GM12873 (cell line): ENCODE data around the gene WSB1.

Experiments used
- TF ChIP-seq, protein P1 (sequence below): IDR thresholded peaks from 2 replicates; pipeline ENCODE4 v1.5.1; 2012; ENCODE audit warnings: low read depth, mild to moderate bottlenecking, moderate library complexity, low read length, control low read depth; ENCODE audit not compliant: insufficient read depth; ENCODE audit errors: missing control alignments

WSB1 gene

GRCh38 chr17:27342059-27342458 is 48.1 kb downstream of the WSB1 start:
- TF ChIP-seq, protein P1, sequence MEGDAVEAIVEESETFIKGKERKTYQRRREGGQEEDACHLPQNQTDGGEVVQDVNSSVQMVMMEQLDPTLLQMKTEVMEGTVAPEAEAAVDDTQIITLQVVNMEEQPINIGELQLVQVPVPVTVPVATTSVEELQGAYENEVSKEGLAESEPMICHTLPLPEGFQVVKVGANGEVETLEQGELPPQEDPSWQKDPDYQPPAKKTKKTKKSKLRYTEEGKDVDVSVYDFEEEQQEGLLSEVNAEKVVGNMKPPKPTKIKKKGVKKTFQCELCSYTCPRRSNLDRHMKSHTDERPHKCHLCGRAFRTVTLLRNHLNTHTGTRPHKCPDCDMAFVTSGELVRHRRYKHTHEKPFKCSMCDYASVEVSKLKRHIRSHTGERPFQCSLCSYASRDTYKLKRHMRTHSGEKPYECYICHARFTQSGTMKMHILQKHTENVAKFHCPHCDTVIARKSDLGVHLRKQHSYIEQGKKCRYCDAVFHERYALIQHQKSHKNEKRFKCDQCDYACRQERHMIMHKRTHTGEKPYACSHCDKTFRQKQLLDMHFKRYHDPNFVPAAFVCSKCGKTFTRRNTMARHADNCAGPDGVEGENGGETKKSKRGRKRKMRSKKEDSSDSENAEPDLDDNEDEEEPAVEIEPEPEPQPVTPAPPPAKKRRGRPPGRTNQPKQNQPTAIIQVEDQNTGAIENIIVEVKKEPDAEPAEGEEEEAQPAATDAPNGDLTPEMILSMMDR: no peak

DNA sequence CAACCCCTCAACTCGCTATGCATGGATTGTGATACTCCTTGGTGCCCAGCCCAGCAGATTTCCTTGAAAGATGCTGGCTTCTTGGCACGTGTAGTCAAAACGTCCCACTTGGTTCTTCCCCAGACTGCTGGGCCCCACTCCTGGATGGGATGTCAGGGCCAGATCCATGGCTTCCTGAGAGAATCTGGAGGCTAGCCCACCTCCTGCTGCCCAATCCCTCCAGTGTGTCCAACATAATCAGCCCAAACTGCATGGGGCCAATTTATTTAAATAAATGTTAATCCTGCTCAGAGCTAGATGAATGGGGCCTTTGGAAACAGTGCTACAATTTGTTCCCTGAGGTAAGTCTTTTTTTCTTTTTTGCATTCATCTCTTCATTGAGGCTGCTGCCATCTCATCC is 49.4 kb downstream of the WSB1 start:
- TF ChIP-seq, protein P1: no peak

DNA sequence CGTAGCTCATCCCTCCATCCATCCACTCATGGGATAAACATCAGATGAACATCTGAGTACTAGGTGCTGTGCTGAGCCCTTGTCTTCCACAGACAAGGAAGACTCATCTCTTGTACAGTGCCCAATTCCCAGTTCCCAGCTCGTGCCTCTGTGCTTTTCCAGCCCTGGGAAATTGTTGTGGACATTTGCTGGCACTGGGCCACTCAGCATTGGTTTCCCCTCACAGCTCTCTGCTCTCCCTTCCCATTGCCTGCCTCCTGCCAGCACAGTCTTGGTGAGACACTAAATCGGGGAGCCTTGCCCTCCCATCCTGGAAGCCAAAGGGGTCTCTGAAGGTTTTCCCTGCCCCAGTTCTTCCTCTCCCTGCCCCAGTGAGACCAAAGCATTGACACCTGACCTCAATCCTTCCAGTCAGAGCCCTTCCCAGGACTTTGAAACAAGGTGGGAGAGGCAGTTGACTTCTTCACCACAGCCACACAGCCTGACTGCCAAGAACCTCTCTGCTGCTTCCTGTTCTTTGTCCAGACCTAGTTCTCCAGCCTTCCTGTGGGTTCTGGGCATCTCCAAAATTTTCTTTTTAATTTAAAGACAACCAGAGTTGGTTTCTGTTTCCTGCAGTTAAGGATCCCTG is 50.2 kb downstream of the WSB1 start:
- TF ChIP-seq, protein P1: no peak

GRCh38 chr17:27345141-27345904 is 51.4 kb downstream of the WSB1 start:
- TF ChIP-seq, protein P1: no peak

DNA sequence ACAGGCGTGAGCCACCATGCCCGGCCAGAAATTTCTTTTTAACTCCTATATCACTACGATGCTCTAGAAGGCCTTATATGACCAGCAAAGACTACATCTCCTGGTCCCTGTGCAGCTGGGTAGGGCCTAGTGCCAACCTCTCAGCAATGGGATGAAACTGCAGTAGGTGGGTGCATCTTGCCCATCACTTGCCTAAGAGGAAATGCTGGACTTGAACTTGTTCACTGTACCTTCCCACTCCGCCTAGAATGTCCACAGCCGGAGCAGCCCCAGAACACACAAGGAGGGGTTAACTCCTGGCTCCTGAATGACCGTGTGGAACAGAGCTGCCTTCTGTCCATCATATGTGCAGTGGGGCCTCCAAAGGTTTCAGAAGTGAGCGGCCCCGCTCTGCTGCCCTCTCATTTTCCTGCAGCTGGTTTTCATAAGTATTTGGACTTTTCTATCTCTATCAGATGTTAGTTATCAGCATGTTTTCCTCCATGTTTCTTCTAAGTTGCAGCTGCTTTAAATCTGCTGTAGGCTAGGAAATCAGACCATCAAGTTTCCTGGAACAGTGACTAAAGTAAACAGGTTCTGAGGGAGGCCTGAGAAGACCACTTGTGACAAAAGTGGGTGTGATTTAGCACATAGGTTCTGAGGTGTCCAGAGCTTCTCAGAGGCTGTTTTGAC is 52.5 kb downstream of the WSB1 start:
- TF ChIP-seq, protein P1: no peak

DNA sequence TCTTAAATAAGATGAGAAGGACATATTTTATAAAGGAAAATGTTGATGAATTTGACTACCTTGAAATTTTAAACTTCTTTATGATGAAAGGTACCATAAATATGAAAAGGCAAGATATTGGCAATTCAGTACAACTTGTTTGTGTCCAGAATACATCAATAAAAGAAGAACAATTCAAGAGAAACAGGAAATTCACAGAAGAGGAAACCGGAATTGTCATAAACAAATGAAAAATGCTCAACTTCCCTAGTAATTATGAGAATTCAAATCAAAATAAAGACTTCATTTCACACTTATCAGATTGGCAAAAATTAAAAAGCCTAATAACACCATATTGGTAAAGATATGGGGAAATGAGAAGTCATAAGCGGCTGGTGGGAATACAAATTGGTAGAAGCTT is 54.3 kb downstream of the WSB1 start:
- TF ChIP-seq, protein P1: no peak

DNA sequence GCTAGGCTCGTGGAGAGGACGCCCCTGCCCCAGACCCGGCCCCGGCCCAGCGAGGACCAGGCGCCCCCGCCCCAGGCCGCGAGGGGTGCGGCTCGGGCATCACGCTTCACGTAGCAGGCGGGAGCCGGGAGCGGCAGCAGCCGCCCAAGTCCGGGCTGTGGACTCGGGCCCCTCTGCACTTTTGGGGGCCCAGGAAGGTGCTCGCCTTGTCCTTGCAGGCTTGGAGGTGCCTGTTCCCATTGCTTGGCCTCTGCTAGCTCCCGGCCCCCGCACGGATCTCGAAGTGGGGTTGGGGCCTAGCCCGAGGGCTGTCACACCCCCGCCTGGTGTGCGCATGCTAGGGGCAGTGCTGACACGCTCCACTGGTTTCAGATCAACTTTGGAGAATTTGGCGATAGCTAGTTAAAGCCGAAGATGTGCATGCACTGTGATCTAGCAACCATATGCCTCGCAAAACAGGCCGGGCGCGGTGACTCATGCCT is 55.7 kb downstream of the WSB1 start:
- TF ChIP-seq, protein P1: no peak
